Cerebellar cortex (tissue), 1 donor: Measurements from ENCODE around the gene RASEF.
A peak's percentile ranks its signal among the peaks of the same experiment; 100 is the strongest.
"Not testable (repeated sequence)": the region's sequence is repeated elsewhere in the genome, so short reads cannot be mapped to it uniquely, and the experiment has no call there.

ENCODE experiments used
- DNase-seq: peaks from one replicate; pipeline ENCODE4 v3.0.0-alpha.2; 2015; ENCODE audit warnings: low spot score

RASEF gene

DNA sequence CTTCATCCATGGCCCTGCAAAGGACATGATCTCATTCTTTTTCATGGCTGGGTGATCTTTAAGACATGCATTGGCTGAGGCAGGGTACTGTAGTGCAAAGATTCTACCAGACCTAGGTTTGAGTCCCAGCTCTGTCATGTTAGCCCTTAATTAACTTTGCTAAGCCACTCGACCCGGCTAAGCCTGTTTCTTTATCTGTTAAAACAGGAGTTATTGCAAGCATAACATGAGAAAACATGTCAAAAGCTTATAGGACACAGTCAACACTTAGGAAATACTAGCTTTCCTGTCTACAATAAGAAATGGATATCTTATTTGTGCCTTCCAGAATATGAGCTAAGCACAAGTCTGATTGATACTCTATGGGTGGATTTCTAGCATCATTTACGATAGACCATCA, 92.6 kb downstream of the RASEF start:
- no peak for DNase-seq

- no peak for DNase-seq
Observed at GRCh38 chr9:82969291-82969690, 93.7 kb downstream of the RASEF start.

DNA sequence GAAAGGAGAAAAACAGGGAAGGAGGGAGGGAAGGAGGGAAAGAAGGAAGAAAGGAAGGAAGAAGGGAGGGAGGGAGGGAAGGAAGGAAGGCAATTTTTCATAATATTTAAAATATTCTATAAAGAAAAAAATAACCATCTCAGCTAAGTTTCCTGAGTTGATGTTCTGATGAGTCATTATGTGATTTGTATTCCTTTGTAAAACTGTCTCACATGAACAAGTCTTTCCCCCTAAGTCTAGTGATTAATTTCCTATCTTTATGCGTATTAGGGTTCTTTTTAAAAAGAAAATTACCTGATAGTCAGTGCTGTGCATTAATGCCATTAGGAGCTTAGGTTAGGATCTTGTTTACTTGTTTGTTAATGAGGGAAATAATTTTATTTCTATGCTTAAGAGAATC, 94.1 kb downstream of the RASEF start:
- DNase-seq = no peak

DNA sequence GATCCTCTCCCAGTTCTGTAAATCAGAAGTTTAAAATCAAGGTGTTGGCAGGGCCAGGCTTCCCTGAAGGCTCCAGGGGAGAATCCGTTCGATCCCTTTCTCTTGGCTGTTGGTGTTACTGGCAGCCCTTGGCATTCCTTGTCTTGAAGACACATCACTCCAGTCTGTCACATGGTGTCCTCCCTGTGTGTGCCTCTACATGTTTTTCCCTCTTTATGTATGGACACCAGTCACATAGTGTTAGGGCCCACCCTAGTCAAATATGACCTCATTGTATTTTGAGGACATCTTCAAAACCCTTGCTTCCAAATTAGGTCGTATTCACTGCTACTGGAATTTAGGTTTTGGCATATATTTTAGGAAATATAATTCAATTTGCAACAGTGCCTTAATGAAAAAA, 94.6 kb downstream of the RASEF start:
- no peak for DNase-seq

DNA sequence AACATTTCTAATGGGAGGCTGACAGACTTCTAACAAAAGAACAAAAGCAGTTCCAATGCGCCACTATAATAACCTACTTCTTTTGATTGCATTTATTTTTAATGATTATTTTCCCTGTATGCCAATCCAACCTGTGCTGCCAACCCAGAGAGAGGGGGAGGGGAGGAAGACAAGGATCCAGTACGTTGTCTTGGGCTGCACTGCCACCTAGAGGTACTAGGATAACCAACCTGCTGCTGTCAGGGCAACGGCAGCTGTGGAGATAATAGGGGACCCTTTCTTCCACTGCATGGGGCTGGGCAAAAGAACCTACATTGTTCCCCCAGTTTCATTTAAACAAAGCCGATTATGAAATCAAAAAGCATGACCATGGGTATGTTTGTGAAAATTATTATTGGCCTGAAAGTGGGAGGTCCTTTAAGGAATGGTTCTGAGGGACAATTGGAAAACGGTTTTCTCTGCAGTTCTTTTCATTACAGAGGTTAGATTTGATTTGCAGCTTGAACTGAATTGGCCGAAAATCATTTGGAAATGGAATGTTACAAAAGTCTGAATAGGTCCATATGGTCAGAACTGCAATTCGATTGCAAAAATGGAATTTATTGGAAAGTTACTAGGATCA, 101.3 kb downstream of the RASEF start:
- DNase-seq = peak; percentile 87

DNA sequence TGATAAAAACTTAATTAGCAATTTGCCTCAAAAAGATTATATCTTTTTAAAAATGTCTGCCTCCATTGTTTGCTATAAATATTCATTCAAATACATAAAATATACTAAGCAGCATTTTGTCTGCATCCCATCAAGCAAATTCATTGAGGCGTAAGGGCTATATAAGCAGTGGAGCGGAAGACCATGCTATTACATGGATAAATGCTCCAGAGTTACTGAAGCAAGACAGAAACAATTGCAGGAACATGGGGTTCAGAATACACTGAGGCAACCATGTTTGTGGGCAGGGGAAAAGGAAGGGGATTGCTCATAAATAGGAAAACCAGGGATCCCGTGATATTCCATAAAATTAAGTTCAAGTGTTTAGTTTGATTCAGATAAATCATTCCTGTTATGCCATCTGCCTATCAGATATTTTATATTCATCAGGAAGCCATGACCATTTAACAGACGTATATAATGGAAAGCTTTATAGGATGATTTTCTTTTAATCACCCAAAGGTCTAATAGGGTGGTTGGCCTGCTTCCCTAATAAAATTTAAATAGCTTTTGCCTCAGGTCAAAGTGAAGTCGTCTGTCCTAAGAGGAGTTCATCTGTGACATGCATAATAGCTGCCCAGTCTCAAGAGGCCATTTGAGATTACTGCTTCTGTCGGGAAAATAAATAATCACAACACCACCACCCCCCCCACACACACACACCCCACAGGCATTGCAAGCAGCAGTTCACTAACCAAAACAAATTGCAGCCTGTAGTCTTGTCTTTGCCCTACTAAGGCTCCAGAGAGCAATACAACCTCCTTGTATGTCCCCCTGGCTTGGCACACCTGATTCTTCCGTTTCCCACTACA, 105.2 kb downstream of the RASEF start:
- peak; percentile 22 for DNase-seq

- DNase-seq = no peak
Observed at GRCh38 chr9:82949203-82949602, 113.7 kb downstream of the RASEF start.

DNA sequence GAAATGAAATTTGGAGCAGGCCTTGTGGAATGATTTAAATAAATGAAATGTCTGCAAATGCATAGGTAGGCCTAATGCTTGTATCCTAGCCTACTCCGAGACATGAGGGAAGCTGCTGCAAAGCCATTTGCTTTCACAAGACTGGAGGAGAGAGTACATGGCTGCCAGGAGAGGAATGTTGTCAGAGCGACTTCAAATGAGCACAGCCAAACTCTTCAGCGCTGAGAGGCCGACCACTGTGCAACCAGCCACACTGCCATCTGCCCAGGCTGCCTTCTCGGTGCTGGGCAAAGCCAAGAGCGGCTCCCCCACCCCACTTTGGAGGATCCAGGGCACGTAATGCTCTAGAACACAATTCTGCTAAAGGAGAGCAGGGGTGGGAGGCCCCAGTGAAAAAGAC, 122.6 kb downstream of the RASEF start:
- peak; percentile 87 for DNase-seq

- DNase-seq = peak; percentile 47
Observed at GRCh38 chr9:82939451-82939850, 123.5 kb downstream of the RASEF start.

GRCh38 chr9:82938426-82939218, 124.3 kb downstream of the RASEF start:
- no peak for DNase-seq

DNA sequence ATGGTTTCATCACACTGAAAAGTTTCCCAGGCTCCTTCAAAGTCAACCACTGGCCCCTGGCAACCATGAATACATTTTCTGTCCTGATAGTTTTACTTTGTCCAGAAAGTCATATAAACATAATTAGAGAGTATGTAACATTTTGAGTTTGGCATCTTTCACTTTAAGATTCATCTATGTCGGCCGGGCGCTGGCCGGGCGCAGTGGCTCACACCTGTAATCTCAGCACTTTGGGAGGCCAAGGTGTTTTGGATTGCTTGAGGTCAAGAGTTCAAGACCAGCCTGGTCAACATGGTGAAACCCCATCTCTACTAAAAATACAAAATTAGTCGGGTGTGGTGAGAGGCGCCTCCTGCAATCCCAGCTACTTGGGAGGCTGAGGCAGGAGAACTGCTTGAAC, 126.4 kb downstream of the RASEF start:
- DNase-seq = not testable (repeated sequence)

DNA sequence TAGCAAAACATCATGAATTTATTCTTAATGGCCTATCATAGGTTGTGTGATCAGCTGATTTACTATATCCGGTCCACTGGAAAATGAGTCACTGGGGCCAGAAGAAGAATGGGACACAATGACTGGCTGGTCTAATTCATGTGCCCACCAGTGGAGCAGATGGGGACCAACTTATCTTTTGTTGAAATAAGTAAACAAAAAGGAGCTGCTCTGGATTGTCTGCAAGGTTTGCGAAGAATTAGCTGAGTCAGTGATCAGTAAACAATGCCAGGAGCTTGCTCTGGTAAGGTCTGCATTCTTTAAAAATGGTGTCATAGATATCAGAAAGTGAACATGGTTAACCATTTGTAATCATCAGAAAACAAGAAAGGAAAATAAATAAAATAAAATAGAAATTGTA, 128.0 kb downstream of the RASEF start:
- DNase-seq = no peak

DNA sequence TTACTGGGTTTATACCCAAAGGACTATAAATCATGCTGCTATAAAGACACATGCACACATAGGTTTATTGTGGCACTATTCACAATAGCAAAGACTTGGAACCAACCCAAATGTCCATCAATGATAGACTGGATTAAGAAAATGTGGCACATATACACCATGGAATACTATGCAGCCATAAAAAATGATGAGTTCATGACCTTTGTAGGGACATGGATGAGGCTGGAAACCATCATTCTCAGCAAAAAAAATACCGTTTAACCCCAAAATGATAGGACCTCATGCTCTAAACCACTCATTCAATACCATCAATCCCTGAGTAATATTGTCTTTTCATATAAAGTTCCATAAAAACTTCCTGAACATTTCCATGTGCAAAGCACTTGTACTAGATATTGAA, 128.9 kb downstream of the RASEF start:
- DNase-seq = not testable (repeated sequence)

- no peak for DNase-seq
Observed at GRCh38 chr9:82930116-82930515, 132.8 kb downstream of the RASEF start.
